H1 (cell line): Measurements from ENCODE around the gene IGF2BP3. TPM values are rescaled to one million over a fixed set of nuclear protein-coding genes. Genes with fewer than 3 reads are reported as not detected.

ENCODE experiments used
- CTCF ChIA-PET: fragments of 300-600 bp; sonication (Branson Sonifier 250); formaldehyde crosslinking; loops from one replicate; lab custom pipeline; 2021; ENCODE audit not compliant: partially characterized antibody; lab: Charles Lee
- POLR2A ChIA-PET: fragments of 300-600 bp; sonication (Branson Sonifier 250); formaldehyde crosslinking; loops from one replicate; lab custom pipeline; 2021; ENCODE audit warnings: inconsistent platforms; ENCODE audit not compliant: partially characterized antibody; lab: Charles Lee
- DNase-seq, 2 experiments: peaks; one replicate each; pipeline versions ENCODE4 v3.0.0 to v3.0.0-alpha.2; 2010 to 2022; ENCODE audit warnings: low spot score in 2 of 2, low read depth in 1 of 2, mixed read lengths in 1 of 2
- FAIRE-seq: peaks from 2 replicates; lab custom pipeline; 2011; peaks lifted over from hg19 to GRCh38; lab: Jason Lieb, UNC
- H2AFZ ChIP-seq: 2 replicates; pipeline ENCODE4 v1.8.1; 2012; ENCODE audit warnings: low read length, inconsistent platforms
- H2AK5ac ChIP-seq: 2 replicates; pipeline ENCODE4 v1.6.1; 2013; ENCODE audit warnings: low read depth, low read length
- H2BK120ac ChIP-seq: replicated peaks from 2 replicates; pipeline ENCODE3; 2013; ENCODE audit warnings: low read depth, low read length, inconsistent platforms
- H2BK12ac ChIP-seq: 2 replicates; pipeline ENCODE4 v1.6.1; 2013; ENCODE audit warnings: low read depth, low read length
- H2BK15ac ChIP-seq: 2 replicates; pipeline ENCODE4 v1.6.1; 2013; ENCODE audit warnings: low read length
- H2BK20ac ChIP-seq: 2 replicates; pipeline ENCODE4 v1.6.1; 2013; ENCODE audit warnings: low read length
- H2BK5ac ChIP-seq: 2 replicates; pipeline ENCODE4 v1.6.1; 2013; ENCODE audit warnings: low read depth, low read length
- H3K14ac ChIP-seq: 2 replicates; pipeline ENCODE4 v1.6.1; 2013; ENCODE audit warnings: inconsistent platforms; ENCODE audit not compliant: insufficient read length
- H3K18ac ChIP-seq: 2 replicates; pipeline ENCODE4 v1.6.1; 2013; ENCODE audit warnings: low read length; ENCODE audit errors: extremely low read depth
- H3K23ac ChIP-seq: 2 replicates; pipeline ENCODE4 v1.6.1; 2013; ENCODE audit warnings: inconsistent platforms; ENCODE audit not compliant: insufficient read length
- H3K23me2 ChIP-seq: 2 replicates; pipeline ENCODE4 v1.6.1; 2013; ENCODE audit warnings: low read depth, low read length
- H3K27ac ChIP-seq: 2 replicates; pipeline ENCODE4 v1.6.1; 2011; ENCODE audit warnings: low read depth, low read length, inconsistent platforms
- H3K27me3 ChIP-seq, 4 experiments: replicated peaks in 1 of 4; 1 replicate in 1 of 4; 2 replicates in 3 of 4; pipeline versions ENCODE4 v1.6.1 to v1.8.1; 2011 to 2013; ENCODE audit warnings: low read length in 3 of 4, mild to moderate bottlenecking in 3 of 4, inconsistent platforms in 2 of 4, mixed read lengths in 2 of 4, moderate library complexity in 1 of 4; ENCODE audit not compliant: control insufficient read depth in 3 of 4, insufficient read depth in 3 of 4; ENCODE audit errors: extremely low read depth in 1 of 4
- H3K36me3 ChIP-seq, 4 experiments: 2 replicates each; pipeline versions ENCODE4 v1.6.1 to v1.8.1; 2011 to 2013; ENCODE audit warnings: mild to moderate bottlenecking in 4 of 4, low read length in 3 of 4, moderate library complexity in 2 of 4, control low read depth in 1 of 4, inconsistent platforms in 1 of 4; ENCODE audit not compliant: insufficient read depth in 4 of 4, control insufficient read depth in 2 of 4
- H3K4ac ChIP-seq: replicated peaks from 2 replicates; pipeline ENCODE3; 2013; ENCODE audit warnings: low read length, low read depth, mixed read lengths, inconsistent platforms; ENCODE audit not compliant: insufficient read length
- H3K4me1 ChIP-seq, 4 experiments: replicated peaks in 1 of 4; 1 replicate in 1 of 4; 2 replicates in 3 of 4; pipeline versions ENCODE4 v1.6.1 to v1.8.1; 2011 to 2013; ENCODE audit warnings: low read length in 3 of 4, inconsistent platforms in 2 of 4, mixed read lengths in 1 of 4; ENCODE audit not compliant: insufficient read depth in 4 of 4, control insufficient read depth in 3 of 4
- H3K4me2 ChIP-seq, 2 experiments: 2 replicates each; pipeline versions ENCODE4 v1.6.1 to v1.8.1; 2011 to 2013; ENCODE audit warnings: low read depth in 2 of 2, low read length in 2 of 2, control low read depth in 1 of 2, inconsistent platforms in 1 of 2, mild to moderate bottlenecking in 1 of 2; ENCODE audit not compliant: insufficient read depth in 1 of 2
- H3K4me3 ChIP-seq, 4 experiments: fragments of 200-600, 300-600 bp in 1 of 4; sonication (generic), shearing (Covaris generic), sonication (Bioruptor Twin) in 1 of 4; 2 replicates each; pipeline versions ENCODE4 v1.5.1 to v1.8.1; 2011 to 2016; ENCODE audit warnings: low read length in 4 of 4, low read depth in 3 of 4, control low read depth in 2 of 4, inconsistent platforms in 2 of 4, mild to moderate bottlenecking in 2 of 4, mixed read lengths in 1 of 4, moderate library complexity in 1 of 4; ENCODE audit not compliant: insufficient read depth in 2 of 4; ENCODE audit errors: extremely low read depth in 1 of 4
- H3K56ac ChIP-seq: replicated peaks from 2 replicates; pipeline ENCODE3; 2013; ENCODE audit warnings: low read depth, mild to moderate bottlenecking, mixed read lengths, low read length, inconsistent platforms; ENCODE audit not compliant: insufficient read length
- H3K79me1 ChIP-seq: 2 replicates; pipeline ENCODE4 v1.6.1; 2013; ENCODE audit warnings: low read depth, low read length, control low read depth
- H3K79me2 ChIP-seq, 2 experiments: 2 replicates each; pipeline versions ENCODE4 v1.6.1 to v1.8.1; 2012 to 2013; ENCODE audit warnings: low read length in 2 of 2, mild to moderate bottlenecking in 2 of 2, inconsistent platforms in 1 of 2; ENCODE audit not compliant: insufficient read depth in 2 of 2, control insufficient read depth in 1 of 2
- H3K9ac ChIP-seq, 4 experiments: replicated peaks in 1 of 4; 1 replicate in 1 of 4; 2 replicates in 3 of 4; pipeline versions ENCODE4 v1.6.1 to v1.8.1; 2011 to 2013; ENCODE audit warnings: low read depth in 3 of 4, low read length in 3 of 4, control low read depth in 2 of 4, mild to moderate bottlenecking in 2 of 4, moderate library complexity in 2 of 4, inconsistent platforms in 1 of 4; ENCODE audit errors: extremely low read depth in 1 of 4
- H3K9me3 ChIP-seq, 2 experiments: 2 replicates each; pipeline versions ENCODE4 v1.6.1 to v1.8.1; 2012 to 2013; ENCODE audit warnings: mild to moderate bottlenecking in 2 of 2, moderate library complexity in 2 of 2, control low read depth in 1 of 2, inconsistent platforms in 1 of 2, low read depth in 1 of 2, low read length in 1 of 2, mixed read lengths in 1 of 2; ENCODE audit not compliant: insufficient read depth in 2 of 2
- H4K20me1 ChIP-seq, 2 experiments: replicated peaks in 1 of 2; 2 replicates each; pipeline versions ENCODE3 to v1.8.1; 2011 to 2013; ENCODE audit warnings: inconsistent platforms in 2 of 2, low read length in 2 of 2, mild to moderate bottlenecking in 1 of 2; ENCODE audit not compliant: insufficient read depth in 2 of 2, control insufficient read depth in 1 of 2
- H4K5ac ChIP-seq: 2 replicates; pipeline ENCODE4 v1.6.1; 2013; ENCODE audit warnings: low read length, low read depth, mixed read lengths, inconsistent platforms; ENCODE audit not compliant: insufficient read length
- H4K8ac ChIP-seq: 2 replicates; pipeline ENCODE4 v1.8.0; 2013; ENCODE audit warnings: mild to moderate bottlenecking, moderate library complexity, low read length, inconsistent platforms; ENCODE audit not compliant: insufficient read depth; ENCODE audit errors: extremely low read depth
- H4K91ac ChIP-seq: replicated peaks from 2 replicates; pipeline ENCODE3; 2013; ENCODE audit warnings: low read length, mixed read lengths, inconsistent platforms; ENCODE audit not compliant: insufficient read length
- ASH2L ChIP-seq: fragments of 200-600, 300-600 bp; sonication (generic); IDR thresholded peaks from one replicate; pipeline ENCODE4 v1.7.1; 2017; ENCODE audit warnings: low read length
- CREB1 ChIP-seq: IDR thresholded peaks from 2 replicates; pipeline ENCODE4 v1.6.1; 2012; ENCODE audit warnings: inconsistent platforms
- HDAC2 ChIP-seq, 2 experiments: fragments of 300-600 bp in 1 of 2; sonication (generic) in 1 of 2; IDR thresholded peaks; 2 replicates each; pipeline ENCODE4 v1.6.1; 2011 to 2012; ENCODE audit warnings: low read depth in 2 of 2, low read length in 2 of 2, mild to moderate bottlenecking in 2 of 2, moderate library complexity in 2 of 2, borderline replicate concordance in 1 of 2, inconsistent platforms in 1 of 2
- POLR2A ChIP-seq, 2 experiments: IDR thresholded peaks; 1 replicate in 1 of 2; 2 replicates in 1 of 2; pipeline ENCODE4 v1.6.1; 2011; ENCODE audit warnings: low read depth in 2 of 2, low read length in 2 of 2, mild to moderate bottlenecking in 2 of 2; ENCODE audit errors: control extremely low read depth in 1 of 2
- RAD21 ChIP-seq, 2 experiments: IDR thresholded peaks in 1 of 2; conservative IDR thresholded peaks in 1 of 2; 2 replicates each; pipeline ENCODE4 v1.6.1; 2011; ENCODE audit warnings: low read depth in 2 of 2, low read length in 2 of 2, improper control_type of control experiment in 1 of 2, inconsistent platforms in 1 of 2, mild to moderate bottlenecking in 1 of 2, moderate library complexity in 1 of 2
- SP2 ChIP-seq: IDR thresholded peaks from 2 replicates; pipeline ENCODE4 v1.6.1; 2012; ENCODE audit warnings: mild to moderate bottlenecking, low read length, inconsistent platforms
- TAF7 ChIP-seq: optimal IDR thresholded peaks from 2 replicates; pipeline ENCODE3; 2011; ENCODE audit warnings: low read depth, mild to moderate bottlenecking, inconsistent platforms, low read length, moderate library complexity, borderline replicate concordance
- USF2 ChIP-seq: IDR thresholded peaks from 2 replicates; pipeline ENCODE4 v1.6.1; 2011; ENCODE audit warnings: low read length, improper control_type of control experiment
- ZNF274 ChIP-seq: IDR thresholded peaks from 2 replicates; pipeline ENCODE4 v1.7.0; 2012; ENCODE audit warnings: low read length, borderline replicate concordance; ENCODE audit errors: extremely low read depth
- WGBS, 2 experiments: shearing (Covaris generic) in 1 of 2; methylation state at CpG; one replicate each; pipeline versions ENCODE4 v1.1.6 to v1.1.7; 2013 to 2015; ENCODE audit warnings: low lambda C conversion rate in 2 of 2, mixed read lengths in 2 of 2, inconsistent platforms in 1 of 2, low coverage in 1 of 2, missing lambda C conversion rate in 1 of 2; ENCODE audit not compliant: insufficient replicate concordance in 2 of 2, insufficient coverage in 1 of 2, insufficient read length in 1 of 2; ENCODE audit errors: extremely low coverage in 1 of 2, missing lambda C conversion rate in 1 of 2; 5-methylcytosine and 5-hydroxymethylcytosine counted together
- polyA plus RNA-seq, 7 experiments: library from polyadenylated mRNA; depleted of rRNA in 3 of 7; stranded (reverse) in 5 of 7; unstranded in 2 of 7; fragments of >200 nt in 5 of 7; fragments of 200-250 nt in 2 of 7; gene quantifications; 1 replicate in 5 of 7; 2 replicates in 1 of 7; 4 replicates in 1 of 7; pipeline versions ENCODE4 v1.2.1 to v1.2.3, GENCODE V29; 2011 to 2013; ENCODE audit warnings: missing spikeins in 2 of 7, mixed read lengths in 2 of 7
- total RNA-seq: library from RNA; stranded (reverse); fragmentation: NEBNext Ultra II Directional; extraction: Animal tissue kit (Norgen Biotek cat#: 25700); gene quantifications from 2 replicates; pipeline ENCODE4 v1.2.1, GENCODE V29; 2021

The IGF2BP3 gene
- total and polyA plus RNA-seq, 2 of the 8 experiments (the other 6 are each of a cell fraction or from before 2014, with no cell fraction given), result 66.3 to 193 TPM

DNA sequence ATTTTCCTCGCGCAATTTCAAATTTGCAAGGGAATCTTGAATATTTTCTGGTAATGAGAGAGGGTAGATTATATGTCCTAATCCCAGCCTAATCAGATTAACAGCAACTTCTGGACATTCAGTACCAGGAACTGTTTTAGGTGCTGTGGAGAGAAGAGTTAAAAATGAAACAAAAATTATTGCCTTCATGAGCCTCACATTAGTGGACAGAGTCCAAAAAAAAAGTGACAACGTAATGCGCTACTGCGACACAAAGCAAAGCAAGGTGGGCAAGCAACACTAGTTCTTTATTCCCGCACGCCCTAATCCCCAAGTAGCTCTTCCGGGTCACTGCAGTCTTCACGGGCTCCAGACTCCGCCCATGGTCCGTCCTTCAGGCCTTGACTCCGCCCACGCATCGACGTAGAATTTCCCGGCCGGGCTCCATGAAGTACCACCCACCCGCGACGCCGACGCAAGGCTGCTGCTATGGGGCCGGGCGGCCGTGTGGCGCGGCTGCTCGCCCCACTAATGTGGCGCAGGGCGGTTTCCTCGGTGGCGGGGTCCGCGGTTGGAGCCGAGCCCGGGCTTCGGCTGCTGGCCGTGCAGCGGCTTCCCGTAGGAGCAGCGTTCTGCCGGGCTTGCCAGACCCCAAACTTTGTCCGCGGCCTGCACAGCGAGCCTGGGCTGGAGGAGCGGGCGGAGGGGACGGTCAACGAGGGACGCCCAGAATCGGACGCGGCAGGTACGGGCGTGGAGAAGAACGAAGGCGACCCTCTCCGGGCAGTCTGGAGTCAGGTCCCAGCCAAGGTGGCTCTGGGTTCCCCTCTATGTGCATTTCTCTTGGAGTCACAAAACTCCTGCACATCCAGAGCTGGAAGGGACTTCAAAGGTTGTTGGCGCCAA is 171.2 kb downstream of the IGF2BP3 start, which contains the start of gene MALSU1:
Gene MALSU1 (plus strand): TSS at position 455 of the 885 bp plus-strand sequence. CDS start 14 bp downstream, at position 469.
- no peak within 1 kb of the TSS for H2BK120ac ChIP-seq
- ChIA-PET POLR2A (interaction anchor here (0.6 to 2.7 kb wide), 12 partner anchors 8 to 241 kb away, joined by 3 to 9 read pairs (median 3); no protein-coding TSS in a partner anchor), CTCF (interaction anchor here (0.7 to 1.7 kb wide), 5 partner anchors 21 to 933 kb away, joined by 3 to 6 read pairs (median 3); no protein-coding TSS in a partner anchor)
- H3K4me2 ChIP-seq, result peak within 1 kb of the TSS; percentile 88 to 89
- H2AK5ac ChIP-seq, result 0 out of 2 replicates have a peak within 1 kb of the TSS, but pooled peaks have one; percentile 49
- H3K9me3 ChIP-seq, result no peaks in the 10 kb centered on the region
- peak within 1 kb of the TSS; percentile 38 for H4K5ac ChIP-seq
- peak within 1 kb of the TSS; percentile 80 for H3K56ac ChIP-seq
- H3K23me2 ChIP-seq, result peaks cover 4% of the 10 kb centered on the region; the same call in 1 of the 2 replicates
- peaks cover 0 to 2% of the 10 kb centered on the region in 2 experiments for H4K20me1 ChIP-seq
- H3K18ac ChIP-seq, result peak within 1 kb of the TSS; percentile 86
- H3K4me3 ChIP-seq, result peak within 1 kb of the TSS; percentile 85 to 98 (median 94)
- H3K9ac ChIP-seq, result peak within 1 kb of the TSS; percentile 84 to 98 (median 89)
- no peak within 1 kb of the TSS for H4K91ac ChIP-seq
- peaks cover 0 to 4% (median 2%) of the 10 kb centered on the region in 4 experiments; a peak in 3 of 7 replicates for H3K4me1 ChIP-seq
- peaks cover 9 to 30% of the 10 kb centered on the region in 2 experiments for H3K79me2 ChIP-seq
- peak within 1 kb of the TSS; percentile 98 for H2AFZ ChIP-seq
- H3K23ac ChIP-seq, result no peak within 1 kb of the TSS
- no peaks in the 10 kb centered on the region; a peak in 1 of 7 replicates for H3K27me3 ChIP-seq
- no peak within 1 kb of the TSS for H2BK15ac ChIP-seq
- H2BK12ac ChIP-seq, result no peak within 1 kb of the TSS
- H3K27ac ChIP-seq, result peak within 1 kb of the TSS; percentile 61; the same call in 1 of the 2 replicates
- H3K4ac ChIP-seq, result no peak within 1 kb of the TSS
- peaks cover 13% of the 10 kb centered on the region; the same call in 1 of the 2 replicates for H3K79me1 ChIP-seq
- DNase-seq, result peak; percentile 75 to 97
- peaks cover 4 to 14% (median 6%) of the 10 kb centered on the region in 4 experiments; a peak in 6 of 8 replicates for H3K36me3 ChIP-seq
- H3K14ac ChIP-seq, result no peak within 1 kb of the TSS
- peak within 1 kb of the TSS; percentile 97 for H4K8ac ChIP-seq
- WGBS, 2 experiments, result 3% methylated on average over 56 of the region's 59 CpGs; no CpG with 5 or more reads in 1 of the 2 experiments
- H2BK20ac ChIP-seq, result no peak within 1 kb of the TSS
- H2BK5ac ChIP-seq, result peak within 1 kb of the TSS; percentile 32; the same call in 1 of the 2 replicates
- FAIRE-seq, result peak; percentile 78
- no peak for TF ChIP-seq RAD21 (IDR thresholded peaks at IDR 0.05 in 1 of 2, conservative IDR thresholded peaks at IDR 0.05 in 1 of 2; ENCODE audit: low read depth in 2 of 2, low read length in 2 of 2)
- TF ChIP-seq POLR2A (IDR thresholded peaks at IDR 0.05; ENCODE audit: control extremely low read depth in 1 of 2, low read depth in 2 of 2, low read length in 2 of 2), result peak; percentile 89 to 96
- TF ChIP-seq HDAC2 (IDR thresholded peaks at IDR 0.05; ENCODE audit: borderline replicate concordance in 1 of 2, low read depth in 2 of 2, low read length in 2 of 2), result peak in 1 of 2 experiments; percentile 60; a peak in 1 of 4 replicates
- peak; percentile 95 for TF ChIP-seq CREB1
- TF ChIP-seq ZNF274, result no peak
- TF ChIP-seq SP2, result no peak
- peak; percentile 97 for TF ChIP-seq ASH2L
- TF ChIP-seq TAF7, result peak; percentile 60
- peak; percentile 12; the same call in 1 of the 2 replicates for TF ChIP-seq USF2
